Measurements from ENCODE around the gene SIRPB1. TPM values are rescaled to one million over a fixed set of nuclear protein-coding genes. Genes with fewer than 3 reads are reported as not detected.

SIRPB1 gene
- total RNA-seq, 1 experiment from 2014 or later, result not detected

DNA sequence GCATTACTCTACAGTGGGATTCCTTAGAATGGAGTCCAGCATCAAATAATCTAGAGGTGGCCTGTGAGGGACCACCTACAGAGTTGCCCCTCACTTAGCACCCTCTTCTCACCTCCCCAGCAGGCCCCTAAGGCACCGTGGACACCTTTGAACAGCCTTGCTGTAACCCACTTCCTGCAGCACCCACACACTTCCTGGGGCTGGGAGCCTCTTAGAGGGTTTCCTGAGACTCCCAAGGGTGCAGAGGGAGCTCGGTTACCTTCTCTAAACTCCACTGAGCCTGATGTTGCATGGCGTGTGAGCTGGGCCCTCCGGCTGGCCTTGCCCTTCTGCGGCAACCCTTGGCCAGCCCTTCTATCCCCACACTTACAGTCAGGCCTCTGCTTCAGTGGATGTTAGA is 45.1 kb upstream of the SIRPB1 start (continued):
- TF ChIP-seq ZNF396 (CRISPR knock-in tag; IDR thresholded peaks at IDR 0.05; ENCODE audit: borderline replicate concordance), result no peak
- TF ChIP-seq ZNF219 (CRISPR knock-in tag; IDR thresholded peaks at IDR 0.05; ENCODE audit: borderline replicate concordance), result no peak
- TF ChIP-seq, protein P1, sequence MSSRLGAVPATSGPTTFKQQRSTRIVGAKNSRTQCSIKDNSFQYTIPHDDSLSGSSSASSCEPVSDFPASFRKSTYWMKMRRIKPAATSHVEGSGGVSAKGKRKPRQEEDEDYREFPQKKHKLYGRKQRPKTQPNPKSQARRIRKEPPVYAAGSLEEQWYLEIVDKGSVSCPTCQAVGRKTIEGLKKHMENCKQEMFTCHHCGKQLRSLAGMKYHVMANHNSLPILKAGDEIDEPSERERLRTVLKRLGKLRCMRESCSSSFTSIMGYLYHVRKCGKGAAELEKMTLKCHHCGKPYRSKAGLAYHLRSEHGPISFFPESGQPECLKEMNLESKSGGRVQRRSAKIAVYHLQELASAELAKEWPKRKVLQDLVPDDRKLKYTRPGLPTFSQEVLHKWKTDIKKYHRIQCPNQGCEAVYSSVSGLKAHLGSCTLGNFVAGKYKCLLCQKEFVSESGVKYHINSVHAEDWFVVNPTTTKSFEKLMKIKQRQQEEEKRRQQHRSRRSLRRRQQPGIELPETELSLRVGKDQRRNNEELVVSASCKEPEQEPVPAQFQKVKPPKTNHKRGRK (CRISPR knock-in tag; IDR thresholded peaks at IDR 0.05; ENCODE audit: borderline replicate concordance), result no peak

DNA sequence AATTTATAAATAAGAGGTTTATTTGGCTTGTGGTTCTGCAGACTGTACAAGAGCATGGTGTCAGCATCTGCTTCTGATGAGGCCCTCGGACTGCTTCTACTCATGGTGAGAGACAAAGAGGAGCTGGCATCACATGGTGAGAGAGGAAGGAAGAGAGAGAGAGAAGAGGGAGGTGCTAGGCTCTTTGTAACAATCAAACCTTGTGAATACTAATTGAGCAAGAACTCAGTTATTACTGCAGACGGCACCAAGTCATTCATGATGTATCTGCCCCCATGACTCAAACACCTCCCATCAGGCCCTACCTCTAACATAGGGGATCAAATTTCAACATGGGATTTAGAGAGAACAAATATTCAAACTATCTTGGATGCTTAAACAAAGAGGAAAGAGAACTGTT is 44.1 kb upstream of the SIRPB1 start:
- DNase-seq (ENCODE audit: low spot score) (no peak), ATAC-seq (no peak)
- Mint-ChIP-seq H3K4me1 (peaks cover 9% of the 10 kb centered on the region), H3K27me3 (ENCODE audit: low read depth) (peaks cover 6% of the 10 kb centered on the region), H3K4me3 (no peak overlapping the region), H3K9me3 (peaks cover 4% of the 10 kb centered on the region; the same call in 1 of the 2 replicates), H3K36me3 (no peaks in the 10 kb centered on the region), H3K27ac (no peak overlapping the region)
- TF ChIP-seq, protein P2, sequence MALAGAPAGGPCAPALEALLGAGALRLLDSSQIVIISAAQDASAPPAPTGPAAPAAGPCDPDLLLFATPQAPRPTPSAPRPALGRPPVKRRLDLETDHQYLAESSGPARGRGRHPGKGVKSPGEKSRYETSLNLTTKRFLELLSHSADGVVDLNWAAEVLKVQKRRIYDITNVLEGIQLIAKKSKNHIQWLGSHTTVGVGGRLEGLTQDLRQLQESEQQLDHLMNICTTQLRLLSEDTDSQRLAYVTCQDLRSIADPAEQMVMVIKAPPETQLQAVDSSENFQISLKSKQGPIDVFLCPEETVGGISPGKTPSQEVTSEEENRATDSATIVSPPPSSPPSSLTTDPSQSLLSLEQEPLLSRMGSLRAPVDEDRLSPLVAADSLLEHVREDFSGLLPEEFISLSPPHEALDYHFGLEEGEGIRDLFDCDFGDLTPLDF (CRISPR knock-in tag; IDR thresholded peaks at IDR 0.05), result no peak
- CTCF ChIA-PET, result no interaction called here
- POLR2A ChIA-PET, result no interaction called here

DNA sequence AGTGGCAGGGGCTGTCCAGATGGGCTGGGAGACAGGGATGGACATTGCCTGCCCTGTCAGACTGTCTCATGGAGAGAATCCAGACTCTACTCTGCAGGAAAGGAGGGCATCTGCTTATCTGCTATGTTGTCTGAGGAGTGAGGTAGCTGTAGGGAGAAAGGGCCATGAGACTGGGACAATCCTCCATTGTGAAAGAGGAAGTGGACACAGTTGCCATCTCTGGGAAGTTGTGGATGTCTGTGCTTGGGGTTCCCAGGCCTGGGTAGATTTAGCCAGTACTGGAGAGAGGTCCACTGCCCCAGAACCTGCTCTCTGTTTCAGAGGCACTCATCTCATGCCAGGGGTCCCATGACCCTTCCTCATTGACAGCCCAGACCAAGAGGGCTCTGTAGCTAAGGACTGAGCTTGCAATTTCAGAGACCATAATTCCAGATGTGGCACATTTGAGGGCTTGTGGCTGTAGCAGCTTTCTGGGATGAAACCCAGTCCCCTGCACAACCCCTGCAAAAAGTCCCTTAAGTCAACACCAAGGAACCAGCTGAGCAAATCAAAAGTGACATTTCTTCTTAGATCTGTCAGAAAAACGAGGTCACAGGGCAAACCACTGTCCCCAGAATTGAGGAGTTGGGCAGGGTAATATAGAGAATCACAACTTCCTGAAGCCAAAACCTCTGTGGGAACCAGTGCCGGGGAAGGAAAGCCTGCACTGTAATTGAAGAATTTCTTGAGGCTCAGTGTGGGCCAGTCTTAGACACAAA is 41.9 kb upstream of the SIRPB1 start:
- DNase-seq (ENCODE audit: low spot score) (no peak), ATAC-seq (no peak)
- H3K27me3 Mint-ChIP-seq (ENCODE audit: low read depth), result peaks cover 10% of the 10 kb centered on the region
- CTCF ChIA-PET, result no interaction called here
- TF ChIP-seq ATF1 (CRISPR knock-in tag; IDR thresholded peaks at IDR 0.05) (no peak), FOXK1 (CRISPR knock-in tag; IDR thresholded peaks at IDR 0.05) (no peak)
- TF ChIP-seq, protein P3, sequence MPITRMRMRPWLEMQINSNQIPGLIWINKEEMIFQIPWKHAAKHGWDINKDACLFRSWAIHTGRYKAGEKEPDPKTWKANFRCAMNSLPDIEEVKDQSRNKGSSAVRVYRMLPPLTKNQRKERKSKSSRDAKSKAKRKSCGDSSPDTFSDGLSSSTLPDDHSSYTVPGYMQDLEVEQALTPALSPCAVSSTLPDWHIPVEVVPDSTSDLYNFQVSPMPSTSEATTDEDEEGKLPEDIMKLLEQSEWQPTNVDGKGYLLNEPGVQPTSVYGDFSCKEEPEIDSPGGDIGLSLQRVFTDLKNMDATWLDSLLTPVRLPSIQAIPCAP (CRISPR knock-in tag; IDR thresholded peaks at IDR 0.05), result no peak
- TF ChIP-seq, protein P4, sequence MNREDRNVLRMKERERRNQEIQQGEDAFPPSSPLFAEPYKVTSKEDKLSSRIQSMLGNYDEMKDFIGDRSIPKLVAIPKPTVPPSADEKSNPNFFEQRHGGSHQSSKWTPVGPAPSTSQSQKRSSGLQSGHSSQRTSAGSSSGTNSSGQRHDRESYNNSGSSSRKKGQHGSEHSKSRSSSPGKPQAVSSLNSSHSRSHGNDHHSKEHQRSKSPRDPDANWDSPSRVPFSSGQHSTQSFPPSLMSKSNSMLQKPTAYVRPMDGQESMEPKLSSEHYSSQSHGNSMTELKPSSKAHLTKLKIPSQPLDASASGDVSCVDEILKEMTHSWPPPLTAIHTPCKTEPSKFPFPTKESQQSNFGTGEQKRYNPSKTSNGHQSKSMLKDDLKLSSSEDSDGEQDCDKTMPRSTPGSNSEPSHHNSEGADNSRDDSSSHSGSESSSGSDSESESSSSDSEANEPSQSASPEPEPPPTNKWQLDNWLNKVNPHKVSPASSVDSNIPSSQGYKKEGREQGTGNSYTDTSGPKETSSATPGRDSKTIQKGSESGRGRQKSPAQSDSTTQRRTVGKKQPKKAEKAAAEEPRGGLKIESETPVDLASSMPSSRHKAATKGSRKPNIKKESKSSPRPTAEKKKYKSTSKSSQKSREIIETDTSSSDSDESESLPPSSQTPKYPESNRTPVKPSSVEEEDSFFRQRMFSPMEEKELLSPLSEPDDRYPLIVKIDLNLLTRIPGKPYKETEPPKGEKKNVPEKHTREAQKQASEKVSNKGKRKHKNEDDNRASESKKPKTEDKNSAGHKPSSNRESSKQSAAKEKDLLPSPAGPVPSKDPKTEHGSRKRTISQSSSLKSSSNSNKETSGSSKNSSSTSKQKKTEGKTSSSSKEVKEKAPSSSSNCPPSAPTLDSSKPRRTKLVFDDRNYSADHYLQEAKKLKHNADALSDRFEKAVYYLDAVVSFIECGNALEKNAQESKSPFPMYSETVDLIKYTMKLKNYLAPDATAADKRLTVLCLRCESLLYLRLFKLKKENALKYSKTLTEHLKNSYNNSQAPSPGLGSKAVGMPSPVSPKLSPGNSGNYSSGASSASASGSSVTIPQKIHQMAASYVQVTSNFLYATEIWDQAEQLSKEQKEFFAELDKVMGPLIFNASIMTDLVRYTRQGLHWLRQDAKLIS (CRISPR knock-in tag; IDR thresholded peaks at IDR 0.05; ENCODE audit: borderline replicate concordance), result no peak
- TF ChIP-seq, protein P5, sequence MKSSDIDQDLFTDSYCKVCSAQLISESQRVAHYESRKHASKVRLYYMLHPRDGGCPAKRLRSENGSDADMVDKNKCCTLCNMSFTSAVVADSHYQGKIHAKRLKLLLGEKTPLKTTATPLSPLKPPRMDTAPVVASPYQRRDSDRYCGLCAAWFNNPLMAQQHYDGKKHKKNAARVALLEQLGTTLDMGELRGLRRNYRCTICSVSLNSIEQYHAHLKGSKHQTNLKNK (CRISPR knock-in tag; IDR thresholded peaks at IDR 0.05), result no peak
- no peaks in the 10 kb centered on the region for H3K36me3 Mint-ChIP-seq
- H3K27ac Mint-ChIP-seq, result no peak overlapping the region
- no peak overlapping the region for H3K4me3 Mint-ChIP-seq
- peaks cover 9% of the 10 kb centered on the region for H3K4me1 Mint-ChIP-seq
- no peaks in the 10 kb centered on the region for H3K9me3 Mint-ChIP-seq
- POLR2A ChIA-PET, result no interaction called here

DNA sequence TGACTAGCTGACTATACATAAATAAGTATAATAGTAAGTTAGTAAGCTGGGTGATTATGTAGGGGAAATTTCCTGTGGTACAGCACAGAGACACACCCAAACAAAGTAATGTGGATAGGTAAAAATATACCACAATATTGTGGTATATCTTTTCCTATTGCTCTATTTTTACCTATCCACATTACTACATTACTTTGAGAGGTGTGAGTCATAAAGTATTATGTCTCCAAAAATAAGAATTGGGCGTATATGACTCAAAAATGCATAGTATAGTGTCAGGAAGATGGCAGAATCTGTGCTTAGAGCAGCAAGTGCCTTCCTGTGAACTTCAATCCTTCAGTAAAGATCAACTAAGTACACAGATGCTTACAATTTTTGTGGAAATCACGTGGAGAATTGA is 40.4 kb upstream of the SIRPB1 start:
- TF ChIP-seq, protein P6, sequence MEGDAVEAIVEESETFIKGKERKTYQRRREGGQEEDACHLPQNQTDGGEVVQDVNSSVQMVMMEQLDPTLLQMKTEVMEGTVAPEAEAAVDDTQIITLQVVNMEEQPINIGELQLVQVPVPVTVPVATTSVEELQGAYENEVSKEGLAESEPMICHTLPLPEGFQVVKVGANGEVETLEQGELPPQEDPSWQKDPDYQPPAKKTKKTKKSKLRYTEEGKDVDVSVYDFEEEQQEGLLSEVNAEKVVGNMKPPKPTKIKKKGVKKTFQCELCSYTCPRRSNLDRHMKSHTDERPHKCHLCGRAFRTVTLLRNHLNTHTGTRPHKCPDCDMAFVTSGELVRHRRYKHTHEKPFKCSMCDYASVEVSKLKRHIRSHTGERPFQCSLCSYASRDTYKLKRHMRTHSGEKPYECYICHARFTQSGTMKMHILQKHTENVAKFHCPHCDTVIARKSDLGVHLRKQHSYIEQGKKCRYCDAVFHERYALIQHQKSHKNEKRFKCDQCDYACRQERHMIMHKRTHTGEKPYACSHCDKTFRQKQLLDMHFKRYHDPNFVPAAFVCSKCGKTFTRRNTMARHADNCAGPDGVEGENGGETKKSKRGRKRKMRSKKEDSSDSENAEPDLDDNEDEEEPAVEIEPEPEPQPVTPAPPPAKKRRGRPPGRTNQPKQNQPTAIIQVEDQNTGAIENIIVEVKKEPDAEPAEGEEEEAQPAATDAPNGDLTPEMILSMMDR (IDR thresholded peaks at IDR 0.05), result no peak
- ChIA-PET POLR2A (no interaction called here), CTCF (no interaction called here)
- no peaks in the 10 kb centered on the region for H3K9me3 Mint-ChIP-seq
- H3K27me3 Mint-ChIP-seq (ENCODE audit: low read depth), result peaks cover 10% of the 10 kb centered on the region
- H3K4me1 Mint-ChIP-seq, result peaks cover 9% of the 10 kb centered on the region
- ATAC-seq (no peak), DNase-seq (ENCODE audit: low spot score) (no peak)
- H3K36me3 Mint-ChIP-seq, result no peaks in the 10 kb centered on the region
- no peak overlapping the region for H3K27ac Mint-ChIP-seq
- H3K4me3 Mint-ChIP-seq, result no peak overlapping the region

Measured in WTC11 (cell line).